Activated T-cell treated with anti-CD3 and anti-CD28 coated beads, Interleukin-2, amount 50 U/mL, for 4 hours (primary cell): ENCODE results near the gene ZBTB22. TPM values are rescaled to one million over a fixed set of nuclear protein-coding genes. Genes with fewer than 3 reads are reported as not detected.
"Not testable (repeated sequence)": the region's sequence is repeated elsewhere in the genome, so short reads cannot be mapped to it uniquely, and the experiment has no call there.

Experiments
- ATAC-seq, 2 donors: fragments of 200-7000 bp; cut with Tn5 transposase; one replicate each; pipeline ENCODE4 v1.10.0; 2021
- DNase-seq: peaks from one replicate; pipeline ENCODE4 v3.0.0-alpha.2; 2020
- H3K27me3 Mint-ChIP-seq: one replicate; pipeline ENCODE4 v1.8.0; 2021; ENCODE audit warnings: low read depth, mixed read lengths
- H3K36me3 Mint-ChIP-seq: one replicate; pipeline ENCODE4 v1.8.0; 2022; ENCODE audit warnings: mixed read lengths; ENCODE audit not compliant: insufficient read depth
- H3K4me1 Mint-ChIP-seq: one replicate; pipeline ENCODE4 v1.8.0; 2021; ENCODE audit warnings: low read depth, mixed read lengths
- H3K4me3 Mint-ChIP-seq: one replicate; pipeline ENCODE4 v1.8.0; 2021; ENCODE audit warnings: mild to moderate bottlenecking, moderate library complexity, mixed read lengths
- H3K9me3 Mint-ChIP-seq: one replicate; pipeline ENCODE4 v1.8.0; 2021; ENCODE audit warnings: mixed read lengths
- total RNA-seq, 3 donors: library from RNA; stranded (reverse); gene quantifications; one replicate each; pipeline ENCODE4 v1.2.1, GENCODE V29; 2021

The ZBTB22 gene
- total RNA-seq, 3 donors from 2014 or later = 6.1 to 9.4 (median 8.9) TPM

DNA sequence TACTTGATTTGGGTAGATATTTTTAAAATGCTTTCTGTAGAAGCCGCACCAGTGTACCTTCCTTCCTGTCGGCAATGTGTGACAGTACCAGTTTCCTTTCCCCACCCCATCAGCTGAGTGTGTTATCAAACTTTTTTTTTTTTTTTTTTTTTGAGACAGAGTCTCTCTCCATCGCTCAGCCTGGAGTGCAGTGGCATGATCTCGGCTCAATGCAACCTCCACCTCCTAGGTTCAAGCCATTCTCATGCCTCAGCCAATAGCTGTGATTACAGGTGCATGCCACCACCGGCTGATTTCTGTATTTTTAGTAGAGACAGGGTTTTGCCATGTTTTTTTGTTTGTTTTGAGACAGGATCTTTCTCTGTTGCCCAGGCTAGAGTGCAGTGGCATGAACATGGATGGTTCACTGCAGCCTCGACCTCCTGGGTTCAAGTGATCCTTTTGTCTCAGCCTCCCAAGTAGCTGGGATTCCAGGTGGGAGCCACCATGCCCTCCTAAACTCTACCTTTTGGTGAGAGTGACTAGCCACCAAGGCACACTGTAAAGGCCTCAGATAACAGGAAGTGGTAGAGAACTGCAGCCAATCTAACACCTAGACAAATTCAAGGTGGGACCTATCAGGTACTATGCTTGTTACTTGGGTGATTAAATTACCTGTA lies 26.5 kb upstream of the ZBTB22 start:
- H3K4me3 Mint-ChIP-seq = peak overlapping the region; percentile 58
- H3K9me3 Mint-ChIP-seq = no peaks in the 10 kb centered on the region
- no peaks in the 10 kb centered on the region for H3K27me3 Mint-ChIP-seq
- ATAC-seq = peak; percentile 64
- peak; percentile 43 for DNase-seq
- H3K4me1 Mint-ChIP-seq = peaks cover 36% of the 10 kb centered on the region
- no peaks in the 10 kb centered on the region for H3K36me3 Mint-ChIP-seq

DNA sequence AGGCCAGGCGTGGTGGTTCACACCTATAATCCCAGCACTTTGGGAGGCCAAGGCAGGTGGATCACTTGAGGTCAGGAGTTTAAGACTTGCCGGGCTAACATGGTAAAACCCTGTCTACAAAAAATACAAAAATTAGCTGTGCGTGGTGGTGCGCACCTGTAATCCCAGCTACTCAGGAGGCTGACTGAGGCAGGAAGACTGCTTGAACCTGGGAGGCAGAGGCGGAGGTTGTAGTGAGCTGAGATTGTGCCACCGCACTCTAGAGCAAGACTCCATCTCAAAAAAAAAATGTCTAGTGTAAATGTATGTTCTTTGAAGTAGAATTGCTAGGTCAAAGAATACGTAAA lies 26.0 kb upstream of the ZBTB22 start:
- H3K36me3 Mint-ChIP-seq, H3K9me3 Mint-ChIP-seq, H3K27me3 Mint-ChIP-seq, DNase-seq: not testable (repeated sequence)
- Mint-ChIP-seq H3K4me1 (peaks cover 36% of the 10 kb centered on the region), H3K4me3 (peak overlapping the region; percentile 58)
- peak; percentile 9 to 16 for ATAC-seq

DNA sequence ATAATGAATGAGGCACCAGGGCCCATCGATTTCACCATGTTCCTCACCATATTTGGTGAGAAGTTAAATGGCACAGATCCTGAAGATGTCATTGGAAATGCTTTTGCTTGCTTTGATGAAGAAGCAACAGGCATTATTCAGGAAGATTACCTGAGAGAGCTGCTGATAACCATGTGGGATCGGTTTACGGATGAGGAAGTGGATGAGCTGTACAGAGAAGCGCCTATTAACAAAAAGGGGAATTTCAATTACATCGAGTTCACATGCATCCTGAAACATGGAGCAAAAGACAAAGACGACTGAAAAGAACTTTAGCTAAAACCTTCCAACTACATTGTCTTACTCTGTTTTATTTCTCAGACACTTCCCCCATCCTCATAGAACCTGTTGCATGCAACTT lies 21.6 kb upstream of the ZBTB22 start:
- Mint-ChIP-seq H3K4me3 (no peak overlapping the region), H3K27me3 (no peaks in the 10 kb centered on the region), H3K36me3 (no peaks in the 10 kb centered on the region), H3K4me1 (peaks cover 18% of the 10 kb centered on the region), H3K9me3 (no peaks in the 10 kb centered on the region)
- no peak for DNase-seq
- ATAC-seq = no peak

- Mint-ChIP-seq H3K27me3 (no peaks in the 10 kb centered on the region), H3K4me3 (no peak overlapping the region), H3K9me3 (no peaks in the 10 kb centered on the region), H3K36me3 (no peaks in the 10 kb centered on the region), H3K4me1 (peaks cover 12% of the 10 kb centered on the region)
- ATAC-seq (no peak), DNase-seq (no peak)
Measured at GRCh38 chr6:33336495-33336894, 19.0 kb upstream of the ZBTB22 start.

- H3K27me3 Mint-ChIP-seq = no peaks in the 10 kb centered on the region
- ATAC-seq (no peak), DNase-seq (no peak)
- no peaks in the 10 kb centered on the region for H3K36me3 Mint-ChIP-seq
- no peak overlapping the region for H3K4me3 Mint-ChIP-seq
- no peaks in the 10 kb centered on the region for H3K9me3 Mint-ChIP-seq
- peaks cover 12% of the 10 kb centered on the region for H3K4me1 Mint-ChIP-seq
Measured at GRCh38 chr6:33335916-33336315, 18.4 kb upstream of the ZBTB22 start.

- no peak for ATAC-seq
- no peak for DNase-seq
- Mint-ChIP-seq H3K27me3 (no peaks in the 10 kb centered on the region), H3K4me1 (peaks cover 6% of the 10 kb centered on the region), H3K9me3 (no peaks in the 10 kb centered on the region), H3K36me3 (no peaks in the 10 kb centered on the region), H3K4me3 (no peak overlapping the region)
Measured at GRCh38 chr6:33333666-33334065, 16.1 kb upstream of the ZBTB22 start.

GRCh38 chr6:33330736-33331135 lies 13.2 kb upstream of the ZBTB22 start:
- no peak for ATAC-seq

GRCh38 chr6:33329058-33329457 lies 11.5 kb upstream of the ZBTB22 start:
- Mint-ChIP-seq H3K9me3 (no peaks in the 10 kb centered on the region), H3K4me1 (peaks cover 7% of the 10 kb centered on the region), H3K36me3 (no peaks in the 10 kb centered on the region), H3K4me3 (no peak overlapping the region), H3K27me3 (no peaks in the 10 kb centered on the region)
- no peak for DNase-seq
- no peak for ATAC-seq

More at GRCh38 chr6:33330736-33331135, 13.2 kb upstream of the ZBTB22 start:
- Mint-ChIP-seq H3K4me3 (no peak overlapping the region), H3K4me1 (peaks cover 6% of the 10 kb centered on the region), H3K27me3 (no peaks in the 10 kb centered on the region), H3K9me3 (no peaks in the 10 kb centered on the region), H3K36me3 (no peaks in the 10 kb centered on the region)
- DNase-seq = no peak

- peak overlapping the region; percentile 98 for H3K4me3 Mint-ChIP-seq
- ATAC-seq (no peak), DNase-seq (no peak)
- no peaks in the 10 kb centered on the region for H3K27me3 Mint-ChIP-seq
- H3K36me3 Mint-ChIP-seq = peaks cover 16% of the 10 kb centered on the region
- H3K4me1 Mint-ChIP-seq = peaks cover 44% of the 10 kb centered on the region
- no peaks in the 10 kb centered on the region for H3K9me3 Mint-ChIP-seq
Measured at GRCh38 chr6:33324125-33324524, 6.6 kb upstream of the ZBTB22 start.

DNA sequence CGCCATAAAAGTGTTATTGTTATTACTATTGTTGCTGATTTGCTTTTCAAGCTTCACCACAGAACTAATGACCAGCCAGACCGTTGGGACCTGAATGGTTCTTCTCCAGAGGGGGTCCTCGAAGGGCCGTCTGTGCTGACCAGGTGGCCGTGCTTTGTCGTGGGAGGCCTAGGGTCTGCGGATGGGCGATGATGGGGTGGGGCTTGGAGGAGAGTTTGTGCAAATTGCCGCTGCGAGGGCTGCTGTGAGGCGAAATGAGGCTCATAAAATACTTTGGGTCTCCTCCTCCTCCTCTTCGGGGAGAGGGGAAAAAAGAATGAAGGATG lies 6.0 kb upstream of the ZBTB22 start:
- H3K36me3 Mint-ChIP-seq = peaks cover 19% of the 10 kb centered on the region
- peak overlapping the region; percentile 98 for H3K4me3 Mint-ChIP-seq
- ATAC-seq = no peak
- H3K9me3 Mint-ChIP-seq = no peaks in the 10 kb centered on the region
- H3K4me1 Mint-ChIP-seq = peaks cover 50% of the 10 kb centered on the region
- no peaks in the 10 kb centered on the region for H3K27me3 Mint-ChIP-seq
- no peak for DNase-seq

GRCh38 chr6:33321227-33321626 lies 3.7 kb upstream of the ZBTB22 start:
- Mint-ChIP-seq H3K9me3 (no peaks in the 10 kb centered on the region), H3K27me3 (no peaks in the 10 kb centered on the region), H3K4me3 (peak overlapping the region; percentile 98), H3K36me3 (peaks cover 21% of the 10 kb centered on the region), H3K4me1 (peaks cover 67% of the 10 kb centered on the region)
- DNase-seq = no peak
- ATAC-seq = no peak

DNA sequence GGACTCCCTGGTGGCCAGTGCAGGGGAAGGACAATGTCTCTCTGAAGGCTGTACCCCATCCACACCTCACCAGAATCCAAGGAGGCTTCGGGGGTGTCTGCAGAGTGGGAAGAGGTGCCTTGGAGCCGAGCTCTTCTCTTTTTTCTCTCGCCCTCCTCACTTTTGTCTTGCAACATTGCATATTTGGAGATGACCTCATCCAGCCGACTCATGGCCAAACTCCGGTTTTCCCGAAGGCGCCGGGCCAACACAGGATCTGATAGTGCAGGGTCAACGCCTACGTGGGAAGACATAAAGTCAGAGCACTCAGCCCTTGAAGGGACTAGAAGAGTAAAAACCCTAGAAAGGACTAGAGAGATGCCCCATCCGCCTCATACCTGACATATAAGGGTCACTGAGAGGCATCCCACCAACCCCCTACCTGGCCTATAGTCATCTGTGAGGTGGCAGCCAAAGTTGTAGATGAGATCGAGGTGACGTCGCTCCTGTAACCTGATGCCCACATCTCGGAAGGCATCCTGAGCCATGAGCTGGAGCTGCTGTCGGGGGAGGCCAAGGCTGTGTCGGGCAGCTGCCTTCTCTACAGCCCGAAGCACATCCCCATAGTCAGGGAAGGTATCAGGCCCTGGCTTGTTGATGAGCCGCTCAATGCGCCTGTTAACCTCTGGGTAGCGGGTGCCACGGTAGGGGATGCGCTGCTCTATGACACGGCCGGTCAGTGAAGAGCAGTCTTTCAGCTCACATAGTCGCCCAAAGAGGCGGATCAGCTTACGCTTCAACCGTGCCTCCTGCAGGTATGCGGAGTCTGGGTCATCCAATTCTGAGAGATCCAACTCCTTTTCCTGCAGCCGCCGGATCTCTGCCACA lies 3.0 kb upstream of the ZBTB22 start:
- H3K4me3 Mint-ChIP-seq = peak overlapping the region; percentile 98
- no peak for ATAC-seq
- peaks cover 73% of the 10 kb centered on the region for H3K4me1 Mint-ChIP-seq
- no peak for DNase-seq
- peaks cover 21% of the 10 kb centered on the region for H3K36me3 Mint-ChIP-seq
- H3K9me3 Mint-ChIP-seq = no peaks in the 10 kb centered on the region
- no peaks in the 10 kb centered on the region for H3K27me3 Mint-ChIP-seq

DNA sequence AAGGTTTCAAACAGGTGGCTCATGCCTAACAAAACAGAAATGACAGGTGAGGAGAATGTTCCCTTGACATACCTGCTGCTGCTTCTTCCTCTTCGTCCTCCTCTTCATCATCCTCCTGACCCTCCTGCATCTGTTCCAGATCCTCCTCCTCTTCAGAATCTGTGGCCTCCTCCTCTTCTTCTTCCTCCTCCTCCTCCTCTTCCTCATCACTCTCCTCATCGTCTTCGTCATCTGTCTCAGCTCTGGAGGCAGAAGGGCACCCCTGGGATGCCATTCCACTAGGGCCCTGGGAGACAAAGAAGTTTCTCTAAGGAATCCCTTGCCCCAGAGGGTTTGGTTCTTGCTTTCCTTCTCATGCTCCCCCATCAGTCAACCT lies 2.4 kb upstream of the ZBTB22 start:
- no peak for ATAC-seq
- H3K4me3 Mint-ChIP-seq = peak overlapping the region; percentile 98
- H3K27me3 Mint-ChIP-seq = no peaks in the 10 kb centered on the region
- peaks cover 79% of the 10 kb centered on the region for H3K4me1 Mint-ChIP-seq
- no peaks in the 10 kb centered on the region for H3K9me3 Mint-ChIP-seq
- H3K36me3 Mint-ChIP-seq = peaks cover 21% of the 10 kb centered on the region
- DNase-seq = no peak

- no peak for DNase-seq
- no peaks in the 10 kb centered on the region for H3K9me3 Mint-ChIP-seq
- no peak for ATAC-seq
- H3K36me3 Mint-ChIP-seq = peaks cover 21% of the 10 kb centered on the region
- H3K4me1 Mint-ChIP-seq = peaks cover 79% of the 10 kb centered on the region
- H3K27me3 Mint-ChIP-seq = no peaks in the 10 kb centered on the region
- peak overlapping the region; percentile 92 for H3K4me3 Mint-ChIP-seq
Measured at GRCh38 chr6:33318426-33319073, 1.0 kb upstream of the ZBTB22 start.

DNA sequence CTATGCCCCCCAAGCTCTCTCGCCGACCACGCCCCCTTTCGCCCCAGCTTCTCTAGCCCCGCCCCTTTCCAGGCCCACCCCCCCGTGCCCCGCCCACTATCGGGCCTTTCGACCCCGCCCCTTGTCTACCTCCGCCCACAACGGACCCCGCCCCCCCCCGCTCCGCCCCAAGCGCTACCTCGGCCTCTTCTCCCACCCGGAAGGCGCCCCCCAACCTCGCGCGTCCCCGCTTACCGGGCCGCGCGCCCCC lies 200 bp downstream of the ZBTB22 start:
- ATAC-seq (no peak), DNase-seq (no peak)
- H3K9me3 Mint-ChIP-seq = no peaks in the 10 kb centered on the region
- peaks cover 78% of the 10 kb centered on the region for H3K4me1 Mint-ChIP-seq
- no peaks in the 10 kb centered on the region for H3K27me3 Mint-ChIP-seq
- H3K4me3 Mint-ChIP-seq = peak overlapping the region; percentile 75
- H3K36me3 Mint-ChIP-seq = peaks cover 25% of the 10 kb centered on the region
